Dedifferentiated amniotic fluid mesenchymal stem cell (primary cell): ENCODE measurements around the gene RUBCNL.
"Not testable (repeated sequence)": the region's sequence is repeated elsewhere in the genome, so short reads cannot be mapped to it uniquely, and the experiment has no call there.

Source experiments
- DNase-seq: peaks from one replicate; pipeline ENCODE4 v3.0.0-alpha.2; 2016; ENCODE audit errors: extremely low spot score

RUBCNL gene

GRCh38 chr13:46373623-46374022, 13.4 kb downstream of the RUBCNL start:
- DNase-seq = no peak

- not testable (repeated sequence) for DNase-seq
Observed at GRCh38 chr13:46372938-46373337, 14.1 kb downstream of the RUBCNL start.

- no peak for DNase-seq
Observed at GRCh38 chr13:46372071-46372470, 15.0 kb downstream of the RUBCNL start.

- DNase-seq = peak; percentile 49
Observed at GRCh38 chr13:46369506-46370277, 17.4 kb downstream of the RUBCNL start.

GRCh38 chr13:46367617-46368327, 19.3 kb downstream of the RUBCNL start:
- no peak for DNase-seq

GRCh38 chr13:46361276-46361934, 25.6 kb downstream of the RUBCNL start:
- no peak for DNase-seq

DNA sequence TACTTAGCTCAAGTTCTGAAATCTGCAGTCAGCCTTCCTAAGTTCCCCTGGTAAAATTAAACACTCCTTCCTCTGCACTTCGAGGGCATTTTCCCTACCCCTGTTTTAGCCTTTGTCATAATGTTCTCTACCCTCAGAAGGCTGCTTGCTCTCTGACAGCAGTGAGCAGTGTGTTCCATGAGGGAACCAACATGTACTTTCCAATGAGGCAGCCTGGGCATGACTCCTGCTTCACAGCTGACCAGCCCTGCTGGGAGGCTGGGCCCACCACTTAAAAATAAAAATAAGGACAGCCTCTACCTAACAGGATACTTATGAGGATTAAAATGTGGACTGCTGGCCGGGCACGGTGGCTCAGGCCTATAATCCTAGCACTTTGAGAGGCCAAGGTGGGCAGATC, 26.4 kb downstream of the RUBCNL start:
- DNase-seq = no peak

DNA sequence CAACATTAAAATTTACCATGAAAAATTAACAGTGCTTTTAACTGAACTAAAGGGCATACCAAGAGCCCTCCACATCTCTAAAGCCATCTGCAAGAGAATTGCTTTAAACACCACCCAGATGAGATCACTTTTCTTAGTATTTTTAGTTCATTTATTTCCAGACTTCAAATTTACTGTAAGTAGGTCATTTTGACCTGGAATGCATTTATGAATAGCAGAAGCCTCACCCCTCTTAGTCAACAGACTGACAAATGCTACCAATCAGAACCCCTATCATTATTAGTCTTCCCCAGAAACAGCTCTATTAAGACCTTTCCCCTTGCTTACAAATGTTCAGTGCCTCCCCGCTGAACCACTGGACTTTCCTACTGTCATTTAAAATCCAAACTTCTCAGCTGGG, 27.3 kb downstream of the RUBCNL start:
- DNase-seq = peak; percentile 77

GRCh38 chr13:46355901-46356590, 31.0 kb downstream of the RUBCNL start:
- DNase-seq = no peak

- DNase-seq = no peak
Observed at GRCh38 chr13:46355088-46355468, 32.0 kb downstream of the RUBCNL start.

DNA sequence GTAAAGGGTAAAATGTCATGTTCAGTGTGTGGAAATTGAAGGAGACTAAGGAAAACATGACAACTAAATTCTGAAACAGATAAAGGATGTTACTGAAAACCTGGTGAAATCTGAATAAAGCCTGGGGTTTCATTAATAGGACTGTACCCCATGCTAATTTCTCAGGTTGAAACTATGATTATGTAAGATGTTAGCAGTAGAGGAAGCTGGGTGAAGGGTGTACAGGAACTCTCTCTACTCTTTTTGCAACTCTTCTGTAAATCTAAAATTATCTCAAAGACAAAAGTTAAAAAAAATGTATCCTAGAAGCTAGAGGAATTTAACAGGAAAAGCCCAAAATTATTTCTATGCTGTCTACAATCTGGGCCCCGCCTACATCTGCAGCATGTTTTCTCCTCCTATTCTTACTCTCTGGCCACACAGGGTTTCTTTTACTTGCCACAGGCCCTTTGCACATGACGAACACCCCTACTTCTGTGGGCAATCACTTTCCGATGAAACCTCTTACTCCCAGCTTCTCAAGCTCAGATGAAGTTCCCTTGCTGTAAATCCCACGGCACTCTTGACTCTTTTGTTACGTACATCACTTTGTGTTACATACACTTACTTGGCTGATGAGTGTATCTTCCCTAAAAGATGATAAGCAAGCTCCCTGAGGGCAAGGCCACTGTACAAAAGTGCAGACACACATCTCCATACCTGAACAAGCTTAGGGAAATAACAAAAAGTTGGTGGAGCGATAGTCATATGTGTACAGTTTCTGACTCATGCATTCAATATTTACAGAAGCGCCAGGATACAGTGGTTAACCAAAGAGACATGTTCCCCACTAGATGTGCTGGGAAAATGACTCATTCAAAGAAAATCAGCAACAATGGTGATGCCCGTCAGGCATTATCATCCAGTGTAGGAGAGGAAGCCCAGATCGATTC, 32.6 kb downstream of the RUBCNL start:
- DNase-seq = peak; percentile 81

- no peak for DNase-seq
Observed at GRCh38 chr13:46352805-46353204, 34.2 kb downstream of the RUBCNL start.

GRCh38 chr13:46350003-46350402, 37.0 kb downstream of the RUBCNL start:
- no peak for DNase-seq

DNA sequence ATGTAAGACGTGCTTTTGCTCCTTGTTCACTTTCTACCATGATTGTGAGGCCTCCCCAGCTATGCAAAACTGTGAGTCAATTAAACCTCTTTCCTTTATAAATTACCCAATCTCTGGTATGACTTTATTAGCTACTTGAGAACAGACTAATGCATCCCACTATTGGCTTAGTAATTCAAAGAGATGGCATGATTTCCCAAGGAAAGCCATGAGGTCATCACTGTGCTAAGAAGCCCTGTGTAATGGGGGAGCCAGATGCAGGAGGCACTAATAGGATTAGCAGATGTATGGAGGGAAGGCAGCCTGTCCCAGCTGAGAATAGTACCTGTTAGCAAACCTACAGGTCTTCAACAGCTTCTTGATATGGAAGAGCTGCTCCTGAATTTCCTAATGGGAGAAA, 38.1 kb downstream of the RUBCNL start:
- DNase-seq = no peak

- DNase-seq = no peak
Observed at GRCh38 chr13:46347277-46347676, 39.8 kb downstream of the RUBCNL start.

DNA sequence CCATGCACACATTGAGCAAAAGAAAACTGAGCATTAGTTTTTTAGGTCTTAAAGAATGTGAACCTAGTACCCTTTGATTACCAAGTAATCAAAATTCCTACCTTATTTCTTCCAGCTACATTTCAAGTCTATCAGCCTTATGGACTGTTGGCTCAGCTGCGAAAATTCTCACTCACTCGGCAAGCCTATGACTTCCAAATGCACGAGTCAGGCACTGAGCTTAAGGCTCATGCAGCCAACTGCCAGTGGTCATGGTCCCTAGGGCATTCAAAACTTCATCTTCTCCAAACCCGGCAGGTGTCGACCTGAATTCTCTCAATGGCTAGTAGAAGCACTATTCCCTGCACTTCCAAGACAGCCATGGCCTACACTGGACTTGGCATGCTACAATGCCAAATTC, 41.2 kb downstream of the RUBCNL start:
- no peak for DNase-seq

- no peak for DNase-seq
Observed at GRCh38 chr13:46345398-46345797, 41.7 kb downstream of the RUBCNL start.

DNA sequence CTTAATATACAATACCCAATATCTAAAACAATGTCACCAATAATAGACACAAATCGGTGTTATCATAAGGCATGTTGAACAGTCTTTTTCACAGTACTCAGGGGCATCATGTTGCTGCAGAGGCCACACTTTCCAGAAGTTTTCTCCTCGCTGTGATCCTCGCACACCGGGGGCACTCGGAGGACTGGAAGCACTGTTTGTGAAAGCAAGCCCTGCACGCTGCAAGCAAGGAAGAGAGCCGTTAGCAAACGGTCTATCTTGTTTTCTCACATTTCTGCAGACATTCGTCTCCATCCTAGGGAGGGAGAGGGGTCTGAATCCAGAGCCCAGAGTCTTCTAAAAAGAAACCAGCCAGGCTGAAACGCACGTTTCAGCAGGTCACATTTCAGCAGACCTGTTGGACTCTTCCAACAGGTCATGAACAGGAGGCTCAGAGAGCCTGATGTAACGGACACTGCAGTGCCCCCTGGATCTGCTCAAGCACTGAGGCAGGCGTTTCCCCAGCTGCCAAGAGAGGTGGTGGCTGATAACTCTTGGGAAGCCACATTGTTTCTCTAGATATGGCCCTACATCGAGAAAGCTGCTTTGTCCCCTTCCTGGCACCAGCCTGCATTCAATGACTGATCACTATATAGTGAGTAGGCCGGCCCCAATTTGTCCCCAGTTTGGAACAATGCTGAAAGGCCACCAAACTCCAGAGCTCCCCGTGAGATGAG, 43.6 kb downstream of the RUBCNL start:
- no peak for DNase-seq

DNA sequence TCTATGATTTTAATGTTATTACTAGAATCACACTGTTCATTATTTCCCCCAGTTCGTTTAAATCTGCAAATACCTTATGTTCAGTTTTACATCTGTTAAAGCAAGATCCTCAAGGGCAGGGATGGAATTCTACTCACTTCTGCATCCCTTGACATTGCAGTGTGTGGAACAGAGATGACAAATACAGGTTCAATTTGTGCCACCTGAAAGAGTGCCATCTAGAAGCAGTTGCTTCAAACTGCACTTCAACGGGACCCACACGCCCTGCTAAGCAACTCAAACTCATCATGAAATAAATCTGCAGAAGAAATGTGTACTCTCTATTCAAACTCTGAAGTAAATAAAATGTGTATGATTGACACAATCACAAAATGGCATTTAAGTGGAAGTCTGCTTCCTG, 44.5 kb downstream of the RUBCNL start:
- no peak for DNase-seq

DNA sequence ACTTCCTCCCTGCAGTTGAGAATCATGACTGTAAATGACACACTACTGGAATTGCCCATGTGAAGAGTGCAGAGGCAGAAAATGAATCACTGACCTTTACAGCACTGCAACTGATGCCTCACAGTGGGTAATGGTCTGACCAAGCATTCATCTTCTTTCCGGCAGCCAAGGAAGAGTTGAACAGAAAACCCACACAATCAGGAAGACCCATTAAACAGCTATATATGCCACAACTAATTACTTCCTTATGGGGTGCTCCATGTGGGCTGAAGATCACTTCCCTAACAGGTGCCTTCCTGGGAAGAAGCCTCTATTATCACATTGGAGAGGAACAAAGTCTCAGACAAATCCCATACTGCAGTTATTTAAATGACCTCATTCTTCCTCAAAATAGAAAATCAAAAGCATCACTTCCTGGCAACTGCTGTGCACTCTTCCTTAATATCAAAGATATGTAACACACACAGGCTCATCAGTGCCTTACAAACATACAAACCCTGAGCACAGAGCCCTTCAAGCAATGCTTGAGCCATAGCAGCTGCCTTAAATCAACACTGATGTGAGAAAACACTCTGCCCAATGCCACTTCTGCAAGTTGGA, 45.8 kb downstream of the RUBCNL start:
- DNase-seq = no peak
